Measurements from ENCODE around the gene UNC5C.

The UNC5C gene

GRCh38 chr4:95528388-95528948 is 20.3 kb downstream of the UNC5C start:
- no peak overlapping the region for H3K4me3 ChIP-seq (replicated peaks; ENCODE audit: low read depth, low read length)
- TF ChIP-seq CTCF (IDR thresholded peaks at IDR 0.05; ENCODE audit: low read depth, low read length, missing control alignments) = no peak
- no peak for DNase-seq (ENCODE audit: extremely low read depth, low read depth)

DNA sequence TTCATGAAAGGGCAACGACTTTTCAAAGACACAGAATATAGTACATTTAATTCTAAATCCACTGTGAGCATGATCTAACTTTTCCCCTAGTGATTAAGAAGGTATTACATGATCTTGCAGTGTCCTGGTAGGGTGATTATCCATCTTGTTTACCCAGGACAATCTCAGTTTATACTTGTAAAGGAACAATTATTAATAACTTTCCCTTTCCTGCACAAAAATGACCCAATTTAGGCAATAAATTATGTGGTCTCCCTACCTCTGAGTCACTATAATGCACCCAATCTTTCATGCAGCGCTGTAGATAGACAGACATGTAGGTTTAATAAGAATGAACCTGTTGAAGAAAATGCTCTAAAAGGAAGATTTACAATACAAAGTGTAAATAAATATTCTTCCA is 22.7 kb downstream of the UNC5C start:
- no peak overlapping the region for H3K4me3 ChIP-seq (replicated peaks; ENCODE audit: low read depth, low read length)
- no peak for DNase-seq (ENCODE audit: extremely low read depth, low read depth)
- no peak for TF ChIP-seq CTCF (IDR thresholded peaks at IDR 0.05; ENCODE audit: low read depth, low read length, missing control alignments)

DNA sequence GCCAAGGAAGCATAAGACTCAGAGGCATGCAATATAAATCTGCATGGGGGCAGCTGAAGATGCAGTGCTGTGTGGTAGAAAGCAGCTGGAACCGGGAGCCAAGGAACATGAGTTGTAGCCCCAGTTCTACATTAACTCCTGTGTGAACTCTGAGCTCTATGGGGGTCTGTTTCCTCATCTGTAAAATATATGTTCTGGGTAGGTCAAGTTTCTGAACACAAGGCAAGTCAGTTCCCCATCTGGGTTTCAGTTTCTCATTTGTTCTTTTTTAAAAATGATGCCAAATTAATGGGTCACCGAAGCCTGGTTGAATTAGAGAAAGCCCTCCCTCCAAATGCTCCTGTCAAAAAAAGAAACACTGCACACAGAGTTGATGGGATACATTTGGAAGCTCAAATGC is 24.0 kb downstream of the UNC5C start:
- DNase-seq (ENCODE audit: extremely low read depth, low read depth) = no peak
- no peak for TF ChIP-seq CTCF (IDR thresholded peaks at IDR 0.05; ENCODE audit: low read depth, low read length, missing control alignments)
- H3K4me3 ChIP-seq (replicated peaks; ENCODE audit: low read depth, low read length) = no peak overlapping the region

- no peak overlapping the region for H3K4me3 ChIP-seq (replicated peaks; ENCODE audit: low read depth, low read length)
- no peak for TF ChIP-seq CTCF (IDR thresholded peaks at IDR 0.05; ENCODE audit: low read depth, low read length, missing control alignments)
- DNase-seq (ENCODE audit: extremely low read depth, low read depth) = no peak
Observed at GRCh38 chr4:95524184-95524583, 24.6 kb downstream of the UNC5C start.

GRCh38 chr4:95522682-95523530 is 25.9 kb downstream of the UNC5C start:
- no peak overlapping the region for H3K4me3 ChIP-seq (replicated peaks; ENCODE audit: low read depth, low read length)
- TF ChIP-seq CTCF (IDR thresholded peaks at IDR 0.05; ENCODE audit: low read depth, low read length, missing control alignments) = no peak
- DNase-seq (ENCODE audit: extremely low read depth, low read depth) = no peak

DNA sequence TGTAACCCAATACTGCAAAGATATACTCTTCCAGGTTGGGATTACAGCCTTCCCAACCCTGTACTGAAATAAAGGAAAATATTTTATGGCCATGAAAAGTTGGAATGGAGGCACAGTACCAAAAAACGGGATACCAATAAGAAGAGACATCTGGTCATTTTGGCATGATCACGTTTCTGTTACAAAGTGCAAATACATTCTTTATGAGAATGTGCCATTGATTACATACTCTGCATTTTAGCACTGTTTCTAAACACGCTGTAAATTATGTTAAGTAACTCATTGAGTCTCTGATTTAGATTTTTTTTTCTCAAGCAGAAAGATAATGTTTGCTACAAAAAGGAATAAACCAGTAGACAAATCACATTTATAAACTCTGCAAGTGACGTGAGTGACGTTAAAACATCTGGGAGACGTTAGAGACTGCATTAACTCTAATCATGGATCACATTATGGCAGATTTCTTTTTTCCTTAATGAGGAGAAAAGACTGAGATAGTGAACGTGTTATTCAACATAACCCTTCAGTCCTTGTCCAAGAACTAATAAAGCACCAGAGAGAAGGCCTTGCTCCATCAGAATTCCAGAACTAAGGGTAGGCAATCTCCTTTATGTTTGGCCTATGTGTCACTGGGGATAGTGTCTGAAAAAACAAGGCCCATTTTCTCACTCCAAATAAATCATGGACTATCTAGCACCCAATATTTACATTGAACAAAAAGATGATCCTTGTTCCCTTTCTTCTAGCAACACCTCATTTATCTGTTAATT is 31.0 kb downstream of the UNC5C start:
- TF ChIP-seq CTCF (IDR thresholded peaks at IDR 0.05; ENCODE audit: low read depth, low read length, missing control alignments) = no peak
- no peak for DNase-seq (ENCODE audit: extremely low read depth, low read depth)
- H3K4me3 ChIP-seq (replicated peaks; ENCODE audit: low read depth, low read length) = no peak overlapping the region
